GM18505 (cell line): ENCODE measurements around the gene OGA.
"Not testable (repeated sequence)": the region's sequence is repeated elsewhere in the genome, so short reads cannot be mapped to it uniquely, and the experiment has no call there.

Source experiments
- ATAC-seq: cut with Tn5 transposase; IDR thresholded peaks from one replicate; pipeline ENCODE4 v1.9.1; 2021; ENCODE audit not compliant: unreplicated experiment
- POLR2A ChIP-seq: IDR thresholded peaks from 4 replicates; pipeline ENCODE4 v1.6.1; 2011; ENCODE audit warnings: borderline replicate concordance; ENCODE audit not compliant: insufficient read depth, insufficient read length; ENCODE audit errors: extremely low read depth

The OGA gene

DNA sequence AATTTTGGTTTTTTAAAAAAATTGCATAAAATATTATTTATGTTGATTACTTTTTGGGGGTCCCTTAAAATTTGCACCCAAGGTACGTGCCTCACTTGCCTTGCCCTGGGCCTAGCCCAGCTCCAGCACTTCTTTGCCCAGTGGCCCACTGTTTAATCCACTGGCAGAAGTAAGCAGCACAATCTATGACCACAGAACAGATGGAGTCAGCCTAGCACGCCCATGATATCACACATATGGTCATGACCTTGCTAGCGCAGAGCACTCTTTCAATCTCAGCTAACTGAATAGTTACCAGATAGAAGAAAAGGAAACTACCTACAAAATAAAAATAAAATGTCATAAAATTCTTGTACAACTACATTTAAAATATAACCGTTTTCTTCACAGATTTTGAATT, 5.6 kb downstream of the OGA start:
- ATAC-seq: no peak
- no peak for TF ChIP-seq POLR2A

DNA sequence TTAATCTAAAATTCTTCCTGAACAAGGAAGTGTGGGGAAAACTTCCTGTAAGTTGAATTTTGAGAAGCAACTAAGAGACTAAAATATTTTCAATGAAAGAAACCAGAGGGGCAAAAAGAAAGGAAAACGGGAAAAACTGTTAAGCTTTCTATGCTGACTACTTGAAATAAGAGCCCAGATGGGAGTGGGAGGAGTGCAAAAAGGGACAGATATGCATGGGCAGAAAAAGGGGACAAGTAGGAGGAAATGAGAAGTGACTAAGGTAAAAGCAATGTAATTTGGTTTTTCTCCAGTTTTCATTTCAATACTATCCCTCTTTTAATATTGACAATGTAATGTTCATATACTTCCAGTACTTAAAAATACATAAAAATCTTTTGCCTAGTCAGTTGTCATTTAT, 11.1 kb downstream of the OGA start:
- no peak for TF ChIP-seq POLR2A
- no peak for ATAC-seq

DNA sequence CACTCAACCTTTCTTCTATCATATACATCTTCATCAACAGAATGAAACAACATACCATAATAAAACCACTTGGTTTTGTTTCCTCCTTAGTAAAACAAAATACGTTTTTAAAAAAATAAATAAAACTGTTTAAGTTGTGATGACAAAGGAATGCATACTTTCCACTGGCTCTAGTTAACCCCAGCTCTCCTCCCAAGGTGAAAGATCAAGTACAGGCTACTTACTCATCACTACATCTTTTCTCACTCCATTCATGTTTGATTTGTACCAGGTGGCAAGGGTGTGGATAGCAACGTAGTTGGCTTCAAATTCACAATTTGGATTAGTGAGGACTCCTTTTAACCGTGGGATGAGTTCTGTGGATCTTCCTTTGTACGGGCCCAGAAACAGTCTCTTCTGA, 14.7 kb downstream of the OGA start:
- ATAC-seq: no peak
- no peak for TF ChIP-seq POLR2A

DNA sequence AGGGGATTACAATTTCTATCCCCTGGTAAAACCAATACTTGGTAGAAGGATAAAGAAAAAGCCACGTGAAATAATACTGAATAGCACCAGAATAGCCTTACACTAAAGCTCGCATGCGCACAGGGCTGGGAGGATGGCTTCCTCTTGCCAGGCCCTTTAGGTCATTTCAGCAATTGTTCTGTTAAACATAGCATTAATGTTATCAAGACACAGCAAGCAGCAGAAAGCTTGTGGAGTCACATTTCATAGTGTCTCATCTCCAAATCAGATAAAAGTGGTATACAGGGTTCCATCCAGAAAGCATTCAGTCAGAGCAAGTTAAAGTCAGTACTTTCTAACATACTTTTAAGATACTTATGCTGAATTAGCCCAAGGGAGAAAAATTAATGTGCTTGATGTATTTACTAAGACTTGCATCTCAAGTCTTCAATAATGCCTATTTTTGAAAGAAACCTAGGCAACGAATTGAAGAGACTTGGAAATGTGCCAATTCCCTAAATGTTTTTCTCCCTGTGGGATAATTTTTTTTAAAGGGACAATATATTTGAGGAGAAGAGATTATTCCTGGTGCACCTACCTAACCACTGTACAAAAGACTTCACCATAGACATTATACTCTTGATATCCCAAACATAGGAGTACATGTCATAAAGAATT, 20.7 kb downstream of the OGA start:
- no peak for ATAC-seq

DNA sequence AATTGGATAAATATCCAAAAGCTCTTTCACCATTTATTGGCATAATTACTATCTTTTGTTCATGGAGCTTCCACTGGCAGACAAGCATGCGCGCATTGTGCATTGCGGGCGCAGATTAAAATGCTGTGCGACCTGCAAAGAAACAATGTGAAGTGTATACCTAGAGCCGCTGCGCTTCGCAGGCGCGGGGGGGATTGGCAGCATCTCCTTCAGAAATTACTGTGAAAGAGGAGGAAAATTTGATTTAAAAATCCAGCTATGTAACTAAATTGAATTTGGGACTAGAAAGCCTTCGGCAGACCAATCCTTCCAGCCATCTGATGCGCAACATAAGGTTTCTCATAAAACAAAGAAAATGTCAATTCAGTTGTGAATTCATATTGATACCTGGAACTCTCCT, 24.7 kb downstream of the OGA start:
- TF ChIP-seq POLR2A: no peak
- ATAC-seq: no peak

More for the DNA sequence above, 20.7 kb downstream of the OGA start:
- no peak for TF ChIP-seq POLR2A

DNA sequence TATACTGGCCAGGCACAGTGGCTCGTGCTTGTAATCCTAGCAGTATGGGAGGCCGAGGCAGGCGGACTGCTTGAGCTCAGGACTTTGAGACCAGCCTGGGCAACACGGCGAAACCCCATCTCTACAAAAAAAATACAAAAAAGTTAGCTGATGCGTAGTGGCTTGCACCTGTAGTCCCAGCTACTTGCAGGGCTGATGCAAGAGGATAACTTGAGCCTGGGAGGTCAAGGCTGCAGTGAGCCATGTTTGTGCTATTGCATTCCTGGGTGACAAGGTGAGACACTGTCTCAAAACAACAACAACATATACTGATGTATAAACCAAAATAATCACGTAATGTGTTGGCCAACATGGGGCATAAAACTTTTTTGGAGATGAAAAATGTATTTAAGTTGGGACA, 28.6 kb downstream of the OGA start:
- ATAC-seq: no peak
- TF ChIP-seq POLR2A: no peak

DNA sequence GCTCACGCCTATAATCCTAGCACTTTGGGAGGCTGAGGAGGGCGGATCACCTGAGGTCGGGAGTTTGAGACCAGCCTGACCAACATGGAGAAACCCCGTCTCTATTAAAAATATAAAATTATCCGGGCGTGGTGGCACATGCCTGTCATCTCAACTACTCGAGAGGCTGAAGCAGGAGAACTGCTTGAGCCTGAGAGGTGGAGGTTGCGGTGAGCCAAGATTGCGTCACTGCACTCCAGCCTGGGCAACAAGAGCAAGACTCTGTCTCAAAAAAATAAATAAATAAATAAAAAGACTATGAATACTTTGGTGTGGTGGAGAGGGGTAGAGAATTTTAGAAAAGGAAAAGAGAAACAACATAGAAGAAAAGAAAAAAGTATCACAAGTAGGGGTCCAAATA, 29.0 kb downstream of the OGA start:
- ATAC-seq: not testable (repeated sequence)

DNA sequence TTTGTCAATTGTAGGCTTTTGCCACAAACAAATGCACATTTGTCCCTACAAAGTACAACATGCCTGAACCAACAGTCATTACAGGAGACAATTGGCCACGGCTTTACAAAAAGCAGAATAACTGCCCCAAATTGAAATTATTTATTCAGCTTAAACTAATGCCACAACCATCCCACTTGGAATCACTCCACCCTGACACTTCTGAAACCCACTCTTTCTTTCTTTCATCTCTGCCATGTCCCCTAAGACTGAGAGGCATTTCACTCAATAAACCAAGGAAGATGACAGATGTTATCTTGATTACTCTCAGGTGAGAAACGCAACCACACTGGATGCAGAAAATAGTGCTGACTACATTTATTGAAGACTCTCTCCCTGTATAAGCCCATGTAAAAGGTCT, 32.4 kb downstream of the OGA start:
- no peak for TF ChIP-seq POLR2A
- ATAC-seq: no peak

DNA sequence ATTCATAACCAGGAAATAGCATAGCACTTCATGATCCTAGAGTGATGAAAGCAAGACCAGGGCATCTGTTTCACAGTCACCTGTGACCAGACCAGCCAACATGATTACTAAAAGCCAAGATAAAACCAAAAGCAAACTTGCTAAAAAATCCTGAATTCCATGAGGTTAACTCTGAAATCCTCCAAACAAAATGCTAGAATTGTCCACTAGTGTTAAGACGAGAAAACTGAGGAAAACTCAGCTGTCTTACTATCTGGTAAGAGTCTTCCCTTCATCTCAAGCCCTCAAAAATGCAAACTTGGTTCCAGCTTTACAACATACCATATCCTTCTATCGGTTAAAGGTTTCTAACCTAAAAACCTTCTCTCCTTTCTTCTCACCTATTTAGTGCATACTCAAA, 33.7 kb downstream of the OGA start:
- TF ChIP-seq POLR2A: peak; percentile 19
- no peak for ATAC-seq

DNA sequence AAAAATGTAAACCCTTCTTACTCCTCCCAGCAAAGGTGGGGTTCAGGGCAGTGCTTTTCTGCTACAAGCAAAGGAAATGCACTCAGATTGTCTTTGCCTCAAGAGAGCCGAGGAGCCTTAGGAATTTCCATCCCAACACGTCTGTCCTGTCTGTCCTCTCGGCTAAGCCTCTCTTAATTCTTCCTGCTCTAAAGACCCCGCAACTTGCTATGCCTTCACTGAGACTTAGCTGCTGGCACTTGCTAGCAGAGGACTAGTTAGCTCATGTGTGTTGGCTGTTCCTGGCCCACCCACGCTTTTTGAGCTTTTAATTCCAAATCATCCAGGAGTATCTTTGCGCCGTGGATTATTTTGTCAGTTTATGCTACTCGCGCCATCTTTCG, 34.5 kb downstream of the OGA start:
- no peak for ATAC-seq
- TF ChIP-seq POLR2A: peak; percentile 6

DNA sequence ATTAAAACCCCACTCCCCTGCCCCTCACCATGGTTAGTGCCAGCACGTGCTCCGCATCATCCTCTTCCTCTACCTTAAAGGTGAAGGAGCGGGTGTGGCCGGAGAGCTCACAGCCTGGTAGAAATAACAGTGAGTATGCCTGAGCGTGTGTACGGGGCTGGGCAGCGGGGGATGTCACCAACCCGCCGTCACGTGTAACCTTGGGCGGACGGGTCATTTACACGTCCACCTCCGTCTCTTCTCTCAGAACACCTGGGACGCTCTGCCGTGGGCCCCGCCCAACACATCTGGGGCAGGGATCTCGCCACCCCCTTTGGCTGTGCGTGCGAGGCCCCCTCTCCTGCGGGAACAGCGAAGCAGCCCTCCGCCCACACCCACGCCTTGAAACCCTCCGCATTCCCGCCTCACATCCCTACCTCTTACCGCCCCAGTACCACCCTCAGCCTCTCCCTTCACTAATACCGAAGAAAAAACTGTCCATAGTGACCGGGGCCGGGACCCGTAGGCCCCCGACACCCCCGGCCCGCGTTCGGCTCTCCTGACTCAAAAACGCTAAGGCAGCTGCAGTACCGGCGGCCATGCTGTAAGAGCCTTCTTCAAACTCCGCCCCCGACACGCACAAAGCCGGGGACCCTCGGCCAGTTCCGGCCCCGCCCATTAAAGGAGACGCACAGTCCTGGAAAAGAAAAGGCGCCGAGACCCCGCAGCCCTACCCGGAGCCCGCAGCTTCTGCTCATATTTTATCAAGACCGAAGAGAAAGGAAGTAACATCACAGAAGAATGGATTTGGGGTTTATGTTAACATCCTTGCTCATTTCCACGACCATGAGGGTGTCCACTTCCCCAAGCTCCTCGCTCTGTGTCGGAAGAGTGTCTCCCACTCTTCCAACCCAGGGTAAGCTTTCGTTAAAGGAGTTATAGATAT, 35.2 kb downstream of the OGA start, which contains the start of gene NPM3:
NPM3 (minus strand) TSS at position 636 of the 925 bp plus-strand sequence; CDS start at position 580, 56 bp downstream.
- TF ChIP-seq POLR2A: peak; percentile 55
- ATAC-seq: peak; percentile 38

DNA sequence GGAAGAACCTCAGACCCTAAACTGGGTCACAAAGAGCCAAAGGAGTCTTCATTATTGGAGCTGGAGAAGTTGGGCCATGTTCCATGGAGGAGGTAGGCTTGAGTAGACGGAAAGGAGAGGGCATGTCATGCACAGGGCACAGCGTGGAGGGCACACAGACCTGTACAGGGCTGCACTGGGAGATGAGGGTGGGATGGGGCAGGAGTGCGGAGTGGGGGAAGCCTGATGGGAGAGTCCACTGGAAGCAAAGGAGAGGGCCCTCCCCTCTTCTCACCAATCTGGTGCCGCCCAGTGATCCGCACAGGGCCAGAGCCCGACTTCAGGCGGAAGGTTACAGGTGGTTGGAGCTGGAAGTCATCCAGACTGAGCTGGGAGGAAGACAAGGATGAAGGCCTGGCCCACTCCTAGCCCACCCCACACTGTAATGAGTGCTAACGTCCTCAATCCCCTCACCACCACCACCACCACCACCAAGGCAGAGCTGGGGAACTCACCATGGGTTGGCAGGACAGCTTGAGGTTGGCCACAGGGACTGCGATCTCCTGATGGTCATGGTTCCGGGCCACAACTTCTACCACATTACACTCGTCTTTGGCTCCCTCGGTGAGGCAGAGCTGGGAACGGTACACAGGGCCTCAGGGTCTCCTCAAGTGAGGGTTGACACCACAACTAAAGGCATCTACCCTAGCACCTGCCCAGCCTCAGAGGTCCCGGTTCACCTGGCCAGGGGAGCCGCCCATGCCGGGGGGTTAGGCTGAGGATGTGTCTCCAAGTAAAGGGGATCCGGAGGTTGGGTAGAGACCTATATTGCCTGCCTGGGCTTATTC, 36.0 kb downstream of the OGA start:
- no peak for TF ChIP-seq POLR2A
- no peak for ATAC-seq

DNA sequence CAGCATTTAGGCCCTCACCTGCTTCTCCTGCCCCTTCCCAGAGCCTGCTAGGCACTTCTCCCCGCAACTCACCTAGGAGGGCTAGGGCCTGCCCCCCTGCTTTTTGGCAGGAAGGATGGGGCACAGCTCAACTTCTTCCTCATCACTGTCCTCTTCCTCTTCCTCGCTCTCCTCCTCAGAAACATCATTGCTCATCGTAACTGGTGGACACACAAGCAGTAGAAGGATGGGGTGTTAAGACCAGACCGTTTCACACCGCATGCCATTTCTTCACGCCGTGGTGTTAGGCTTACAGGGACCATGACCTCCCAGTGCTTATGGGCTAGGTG, 36.6 kb downstream of the OGA start:
- TF ChIP-seq POLR2A: no peak
- no peak for ATAC-seq
